IPS-20b (cell line): Measurements from ENCODE around the gene IL1RL2.

ENCODE experiments used
- H3K27ac ChIP-seq: one replicate; pipeline ENCODE4 v1.5.1; 2013; ENCODE audit warnings: low read length
- H3K27me3 ChIP-seq: 2 replicates; pipeline ENCODE4 v1.6.1; 2013; ENCODE audit warnings: mild to moderate bottlenecking, low read length, inconsistent platforms; ENCODE audit not compliant: insufficient read depth
- H3K36me3 ChIP-seq: 2 replicates; pipeline ENCODE4 v1.6.1; 2013; ENCODE audit warnings: low read depth, mild to moderate bottlenecking, inconsistent platforms, low read length, moderate library complexity; ENCODE audit not compliant: insufficient read depth
- H3K4me1 ChIP-seq: 2 replicates; pipeline ENCODE4 v1.6.1; 2013; ENCODE audit warnings: mild to moderate bottlenecking, control low read depth, inconsistent platforms, low read length, moderate library complexity; ENCODE audit not compliant: insufficient read depth
- H3K4me3 ChIP-seq: 2 replicates; pipeline ENCODE4 v1.5.1; 2013; ENCODE audit warnings: mild to moderate bottlenecking, low read length, inconsistent platforms
- H3K9ac ChIP-seq: 2 replicates; pipeline ENCODE4 v1.6.1; 2013; ENCODE audit warnings: low read depth, mild to moderate bottlenecking, inconsistent platforms, low read length, moderate library complexity
- H3K9me3 ChIP-seq: 2 replicates; pipeline ENCODE4 v1.6.1; 2013; ENCODE audit warnings: mild to moderate bottlenecking, low read depth, low read length, inconsistent platforms; ENCODE audit not compliant: insufficient read depth

The IL1RL2 gene

GRCh38 chr2:102251042-102251848 is 64.4 kb downstream of the IL1RL2 start:
- H3K36me3 ChIP-seq, result no peaks in the 10 kb centered on the region
- H3K27me3 ChIP-seq, result peaks cover 41% of the 10 kb centered on the region
- H3K4me1 ChIP-seq, result no peaks in the 10 kb centered on the region
- peak overlapping the region; percentile 76 for H3K4me3 ChIP-seq
- H3K9ac ChIP-seq, result peak overlapping the region; percentile 46; the same call in 1 of the 2 replicates
- H3K27ac ChIP-seq, result no peak overlapping the region
- no peaks in the 10 kb centered on the region for H3K9me3 ChIP-seq

GRCh38 chr2:102251849-102252203 is 65.0 kb downstream of the IL1RL2 start:
- no peak overlapping the region for H3K4me3 ChIP-seq
- H3K4me1 ChIP-seq, result no peaks in the 10 kb centered on the region
- H3K36me3 ChIP-seq, result no peaks in the 10 kb centered on the region
- no peaks in the 10 kb centered on the region for H3K9me3 ChIP-seq
- H3K27ac ChIP-seq, result no peak overlapping the region
- H3K9ac ChIP-seq, result no peak overlapping the region
- peaks cover 41% of the 10 kb centered on the region for H3K27me3 ChIP-seq

- no peak overlapping the region for H3K4me3 ChIP-seq
- H3K36me3 ChIP-seq, result no peaks in the 10 kb centered on the region
- H3K27ac ChIP-seq, result no peak overlapping the region
- no peaks in the 10 kb centered on the region for H3K9me3 ChIP-seq
- peaks cover 41% of the 10 kb centered on the region for H3K27me3 ChIP-seq
- H3K4me1 ChIP-seq, result no peaks in the 10 kb centered on the region
- no peak overlapping the region for H3K9ac ChIP-seq
Measured at GRCh38 chr2:102252236-102252635, 65.4 kb downstream of the IL1RL2 start.

GRCh38 chr2:102253140-102253752 is 66.4 kb downstream of the IL1RL2 start:
- no peaks in the 10 kb centered on the region for H3K36me3 ChIP-seq
- peaks cover 41% of the 10 kb centered on the region for H3K27me3 ChIP-seq
- no peak overlapping the region for H3K27ac ChIP-seq
- H3K4me1 ChIP-seq, result no peaks in the 10 kb centered on the region
- H3K4me3 ChIP-seq, result no peak overlapping the region
- no peaks in the 10 kb centered on the region for H3K9me3 ChIP-seq
- H3K9ac ChIP-seq, result no peak overlapping the region

GRCh38 chr2:102253753-102254150 is 66.9 kb downstream of the IL1RL2 start:
- H3K27me3 ChIP-seq, result peaks cover 38% of the 10 kb centered on the region
- H3K9me3 ChIP-seq, result no peaks in the 10 kb centered on the region
- H3K4me1 ChIP-seq, result no peaks in the 10 kb centered on the region
- H3K36me3 ChIP-seq, result no peaks in the 10 kb centered on the region
- H3K27ac ChIP-seq, result no peak overlapping the region
- no peak overlapping the region for H3K9ac ChIP-seq
- H3K4me3 ChIP-seq, result no peak overlapping the region

GRCh38 chr2:102256276-102256675 is 69.5 kb downstream of the IL1RL2 start:
- H3K27me3 ChIP-seq, result peaks cover 12% of the 10 kb centered on the region
- no peaks in the 10 kb centered on the region for H3K36me3 ChIP-seq
- no peak overlapping the region for H3K9ac ChIP-seq
- no peaks in the 10 kb centered on the region for H3K9me3 ChIP-seq
- H3K4me1 ChIP-seq, result no peaks in the 10 kb centered on the region
- no peak overlapping the region for H3K4me3 ChIP-seq
- no peak overlapping the region for H3K27ac ChIP-seq

- Histone ChIP-seq H3K27ac (no peak overlapping the region), H3K9ac (no peak overlapping the region), H3K27me3 (peaks cover 7% of the 10 kb centered on the region; the same call in 1 of the 2 replicates), H3K9me3 (no peaks in the 10 kb centered on the region), H3K4me1 (no peaks in the 10 kb centered on the region), H3K36me3 (no peaks in the 10 kb centered on the region), H3K4me3 (no peak overlapping the region)
Measured at GRCh38 chr2:102256874-102257462, 70.1 kb downstream of the IL1RL2 start.

GRCh38 chr2:102258025-102258385 is 71.2 kb downstream of the IL1RL2 start:
- Histone ChIP-seq H3K4me3 (no peak overlapping the region), H3K4me1 (no peaks in the 10 kb centered on the region), H3K9ac (no peak overlapping the region), H3K36me3 (no peaks in the 10 kb centered on the region), H3K27ac (no peak overlapping the region), H3K9me3 (no peaks in the 10 kb centered on the region), H3K27me3 (no peaks in the 10 kb centered on the region)

- Histone ChIP-seq H3K27me3 (no peaks in the 10 kb centered on the region), H3K4me3 (no peak overlapping the region), H3K27ac (no peak overlapping the region), H3K9ac (no peak overlapping the region), H3K9me3 (no peaks in the 10 kb centered on the region), H3K4me1 (no peaks in the 10 kb centered on the region), H3K36me3 (no peaks in the 10 kb centered on the region)
Measured at GRCh38 chr2:102258386-102259074, 71.7 kb downstream of the IL1RL2 start.

- H3K36me3 ChIP-seq, result no peaks in the 10 kb centered on the region
- H3K9ac ChIP-seq, result no peak overlapping the region
- no peaks in the 10 kb centered on the region for H3K27me3 ChIP-seq
- no peak overlapping the region for H3K4me3 ChIP-seq
- H3K9me3 ChIP-seq, result no peaks in the 10 kb centered on the region
- H3K27ac ChIP-seq, result no peak overlapping the region
- H3K4me1 ChIP-seq, result no peaks in the 10 kb centered on the region
Measured at GRCh38 chr2:102261467-102262135, 74.8 kb downstream of the IL1RL2 start.
